ENCODE measurements around the gene TYW3.

GRCh38 chr1:74777525-74777924, 44.6 kb downstream of the TYW3 start:
- TF ChIP-seq EZH2phosphoT487 (IDR thresholded peaks at IDR 0.05), result no peak
- TF ChIP-seq, protein P1, sequence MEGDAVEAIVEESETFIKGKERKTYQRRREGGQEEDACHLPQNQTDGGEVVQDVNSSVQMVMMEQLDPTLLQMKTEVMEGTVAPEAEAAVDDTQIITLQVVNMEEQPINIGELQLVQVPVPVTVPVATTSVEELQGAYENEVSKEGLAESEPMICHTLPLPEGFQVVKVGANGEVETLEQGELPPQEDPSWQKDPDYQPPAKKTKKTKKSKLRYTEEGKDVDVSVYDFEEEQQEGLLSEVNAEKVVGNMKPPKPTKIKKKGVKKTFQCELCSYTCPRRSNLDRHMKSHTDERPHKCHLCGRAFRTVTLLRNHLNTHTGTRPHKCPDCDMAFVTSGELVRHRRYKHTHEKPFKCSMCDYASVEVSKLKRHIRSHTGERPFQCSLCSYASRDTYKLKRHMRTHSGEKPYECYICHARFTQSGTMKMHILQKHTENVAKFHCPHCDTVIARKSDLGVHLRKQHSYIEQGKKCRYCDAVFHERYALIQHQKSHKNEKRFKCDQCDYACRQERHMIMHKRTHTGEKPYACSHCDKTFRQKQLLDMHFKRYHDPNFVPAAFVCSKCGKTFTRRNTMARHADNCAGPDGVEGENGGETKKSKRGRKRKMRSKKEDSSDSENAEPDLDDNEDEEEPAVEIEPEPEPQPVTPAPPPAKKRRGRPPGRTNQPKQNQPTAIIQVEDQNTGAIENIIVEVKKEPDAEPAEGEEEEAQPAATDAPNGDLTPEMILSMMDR (IDR thresholded peaks at IDR 0.05), result no peak
